ENCODE results near the gene CYP8B1. TPM values are rescaled to one million over a fixed set of nuclear protein-coding genes. Genes with fewer than 3 reads are reported as not detected.

CYP8B1 gene
- total RNA-seq, 1 experiment from 2014 or later, result 0.12 TPM

DNA sequence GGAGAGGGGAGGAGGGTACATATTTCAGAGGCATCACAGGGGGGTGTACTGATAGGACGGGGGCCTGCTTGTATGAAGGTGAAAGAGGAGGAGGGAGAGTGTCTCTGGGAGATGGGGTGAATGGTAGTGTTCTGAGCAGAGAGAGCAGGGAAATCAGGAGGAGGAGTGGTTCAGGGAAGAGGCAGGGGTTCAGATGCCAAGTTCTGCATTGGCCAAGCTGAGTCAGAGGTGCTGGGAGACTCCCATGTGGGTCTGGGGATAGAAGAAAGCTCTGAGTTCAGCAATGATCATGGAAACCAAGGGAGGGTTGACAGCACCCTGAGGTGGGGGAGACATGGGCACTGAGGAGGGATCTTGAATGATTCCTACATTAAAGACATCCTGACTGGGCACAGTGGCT is 3.0 kb downstream of the CYP8B1 start:
- Histone ChIP-seq H3K27ac (ENCODE audit: low read depth, low read length) (no peak overlapping the region), H3K9me2 (ENCODE audit: insufficient read depth) (no peaks in the 10 kb centered on the region), H2AFZ (ENCODE audit: low read depth, low read length, poor library complexity, severe bottlenecking) (no peak overlapping the region), H3K9ac (ENCODE audit: low read length) (no peak overlapping the region), H3K36me3 (ENCODE audit: control insufficient read depth in 1 of 2, insufficient read depth in 2 of 2, low read length in 2 of 2) (no peaks in the 10 kb centered on the region), H3K9me3 (ENCODE audit: control insufficient read depth in 1 of 2, insufficient read depth in 1 of 2, low read depth in 1 of 2, low read length in 2 of 2) (no peaks in the 10 kb centered on the region), H3K79me2 (ENCODE audit: insufficient read depth, low read length) (no peaks in the 10 kb centered on the region), H3K27me3 (ENCODE audit: insufficient read depth, low read length) (no peaks in the 10 kb centered on the region), H3K4me3 (replicated peaks in 1 of 2; ENCODE audit: low read depth in 1 of 2, low read length in 2 of 2) (no peak overlapping the region), H3K4me2 (ENCODE audit: low read length) (no peak overlapping the region), H4K20me1 (ENCODE audit: insufficient read depth) (no peaks in the 10 kb centered on the region), H3K4me1 (ENCODE audit: control insufficient read depth in 1 of 2, insufficient read depth in 2 of 2, low read length in 2 of 2) (no peaks in the 10 kb centered on the region)
- POLR2A ChIA-PET, result no interaction called here
- ATAC-seq (no peak), DNase-seq (ENCODE audit: low read depth, low spot score) (no peak)
- BruUV-seq (replicated peaks), result no TSS peak
- TF ChIP-seq TCF7L2 (IDR thresholded peaks at IDR 0.05; ENCODE audit: borderline replicate concordance, extremely low read depth, insufficient read depth, insufficient read length) (no peak), MAX (IDR thresholded peaks at IDR 0.05) (no peak), SIN3A (IDR thresholded peaks at IDR 0.05; ENCODE audit: low read depth) (no peak), POLR2A (IDR thresholded peaks at IDR 0.05; ENCODE audit: borderline replicate concordance, extremely low read depth, insufficient read depth, insufficient read length) (no peak), EZH2phosphoT487 (IDR thresholded peaks at IDR 0.05; ENCODE audit: borderline replicate concordance) (no peak), CEBPB (IDR thresholded peaks at IDR 0.05; ENCODE audit: low read depth) (no peak), ZFX (IDR thresholded peaks at IDR 0.05) (no peak), FOSL1 (IDR thresholded peaks at IDR 0.05; ENCODE audit: low read depth) (no peak)
- TF ChIP-seq, protein P1, sequence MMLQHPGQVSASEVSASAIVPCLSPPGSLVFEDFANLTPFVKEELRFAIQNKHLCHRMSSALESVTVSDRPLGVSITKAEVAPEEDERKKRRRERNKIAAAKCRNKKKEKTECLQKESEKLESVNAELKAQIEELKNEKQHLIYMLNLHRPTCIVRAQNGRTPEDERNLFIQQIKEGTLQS (IDR thresholded peaks at IDR 0.05), result no peak
- intact Hi-C loops (cut with micrococcal nuclease), result no loop called here
- RAD21 ChIA-PET (ENCODE audit: low non-redundant PET in 1 of 2, low total read pairs in 2 of 2, uncharacterized antibody in 2 of 2, unreplicated experiment in 2 of 2), result no interaction called here
- CTCF ChIA-PET, result no interaction called here

DNA sequence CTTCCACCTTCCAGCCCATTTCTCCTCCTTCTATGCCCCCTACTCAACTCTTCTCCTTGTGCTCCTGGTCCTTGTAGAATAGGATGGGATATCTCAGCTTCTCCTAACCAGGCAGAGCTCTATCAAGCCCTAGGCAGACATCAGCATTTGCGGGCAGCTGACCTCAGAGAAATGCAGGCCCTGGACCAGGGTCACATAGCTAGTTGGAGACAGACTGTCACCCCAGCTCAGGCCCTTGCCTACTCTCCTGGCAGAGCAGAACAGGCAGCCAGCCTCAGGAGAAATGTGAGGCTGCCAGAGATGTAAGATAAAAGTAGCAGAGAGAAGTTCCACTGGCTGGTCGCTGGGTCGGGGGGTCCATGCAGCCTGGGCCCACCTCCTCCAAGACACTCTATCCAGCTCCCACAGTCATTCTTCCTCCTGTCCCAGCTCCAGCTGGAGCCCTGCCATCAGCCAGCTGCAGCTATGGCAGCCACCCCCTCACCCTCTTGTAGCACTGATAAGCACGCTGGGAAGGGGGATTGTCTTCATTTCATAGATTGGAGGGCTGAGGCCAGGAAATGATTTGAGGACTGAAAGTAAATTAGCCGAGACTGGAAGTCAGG is 4.0 kb downstream of the CYP8B1 start:
- H3K4me1 ChIP-seq (ENCODE audit: control insufficient read depth in 1 of 2, insufficient read depth in 2 of 2, low read length in 2 of 2), result no peaks in the 10 kb centered on the region
- BruUV-seq (replicated peaks), result no TSS peak
- H3K27me3 ChIP-seq (ENCODE audit: insufficient read depth, low read length), result no peaks in the 10 kb centered on the region
- TF ChIP-seq CTCF (IDR thresholded peaks at IDR 0.05 in 2 of 3, conservative IDR thresholded peaks at IDR 0.05 in 1 of 3; ENCODE audit: borderline replicate concordance in 1 of 3, insufficient read depth in 1 of 3, low read depth in 2 of 3, low read length in 2 of 3) (no peak), FOSL1 (IDR thresholded peaks at IDR 0.05; ENCODE audit: low read depth) (no peak), MAX (IDR thresholded peaks at IDR 0.05) (no peak), EZH2 (IDR thresholded peaks at IDR 0.05) (no peak), POLR2AphosphoS5 (IDR thresholded peaks at IDR 0.05; ENCODE audit: low read depth, low read length) (no peak), SRF (IDR thresholded peaks at IDR 0.05; ENCODE audit: low read depth) (no peak), CEBPB (IDR thresholded peaks at IDR 0.05; ENCODE audit: low read depth) (no peak), SP1 (IDR thresholded peaks at IDR 0.05; ENCODE audit: low read depth) (no peak), ZFX (IDR thresholded peaks at IDR 0.05) (no peak), CBX3 (IDR thresholded peaks at IDR 0.05; ENCODE audit: low read depth) (no peak), EZH2phosphoT487 (IDR thresholded peaks at IDR 0.05; ENCODE audit: borderline replicate concordance) (no peak), POLR2A (IDR thresholded peaks at IDR 0.05; ENCODE audit: borderline replicate concordance, extremely low read depth, insufficient read depth, insufficient read length) (no peak)
- TF ChIP-seq, protein P2, sequence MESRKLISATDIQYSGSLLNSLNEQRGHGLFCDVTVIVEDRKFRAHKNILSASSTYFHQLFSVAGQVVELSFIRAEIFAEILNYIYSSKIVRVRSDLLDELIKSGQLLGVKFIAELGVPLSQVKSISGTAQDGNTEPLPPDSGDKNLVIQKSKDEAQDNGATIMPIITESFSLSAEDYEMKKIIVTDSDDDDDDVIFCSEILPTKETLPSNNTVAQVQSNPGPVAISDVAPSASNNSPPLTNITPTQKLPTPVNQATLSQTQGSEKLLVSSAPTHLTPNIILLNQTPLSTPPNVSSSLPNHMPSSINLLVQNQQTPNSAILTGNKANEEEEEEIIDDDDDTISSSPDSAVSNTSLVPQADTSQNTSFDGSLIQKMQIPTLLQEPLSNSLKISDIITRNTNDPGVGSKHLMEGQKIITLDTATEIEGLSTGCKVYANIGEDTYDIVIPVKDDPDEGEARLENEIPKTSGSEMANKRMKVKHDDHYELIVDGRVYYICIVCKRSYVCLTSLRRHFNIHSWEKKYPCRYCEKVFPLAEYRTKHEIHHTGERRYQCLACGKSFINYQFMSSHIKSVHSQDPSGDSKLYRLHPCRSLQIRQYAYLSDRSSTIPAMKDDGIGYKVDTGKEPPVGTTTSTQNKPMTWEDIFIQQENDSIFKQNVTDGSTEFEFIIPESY (IDR thresholded peaks at IDR 0.05; ENCODE audit: extremely low read depth, insufficient replicate concordance, low read length), result no peak

More for the DNA sequence above, 4.0 kb downstream of the CYP8B1 start:
- no peaks in the 10 kb centered on the region for H3K79me2 ChIP-seq (ENCODE audit: insufficient read depth, low read length)
- H4K20me1 ChIP-seq (ENCODE audit: insufficient read depth), result no peaks in the 10 kb centered on the region
- no peak for DNase-seq (ENCODE audit: low read depth, low spot score)
- no peak overlapping the region for H3K9ac ChIP-seq (ENCODE audit: low read length)
- RAD21 ChIA-PET (ENCODE audit: low non-redundant PET in 1 of 2, low total read pairs in 2 of 2, uncharacterized antibody in 2 of 2, unreplicated experiment in 2 of 2), result interaction anchor here in 1 of 2 experiments (0.7 kb wide), 1 partner anchor 165 kb away, joined by 3 read pairs; no protein-coding TSS in a partner anchor
- no peaks in the 10 kb centered on the region for H3K9me2 ChIP-seq (ENCODE audit: insufficient read depth)
- no peak overlapping the region for H2AFZ ChIP-seq (ENCODE audit: low read depth, low read length, poor library complexity, severe bottlenecking)
- no peak overlapping the region for H3K27ac ChIP-seq (ENCODE audit: low read depth, low read length)
- no peak for ATAC-seq
- H3K36me3 ChIP-seq (ENCODE audit: control insufficient read depth in 1 of 2, insufficient read depth in 2 of 2, low read length in 2 of 2), result no peaks in the 10 kb centered on the region
- H3K4me3 ChIP-seq (replicated peaks in 1 of 2; ENCODE audit: low read depth in 1 of 2, low read length in 2 of 2), result no peak overlapping the region
- POLR2A ChIA-PET, result no interaction called here
- H3K9me3 ChIP-seq (ENCODE audit: control insufficient read depth in 1 of 2, insufficient read depth in 1 of 2, low read depth in 1 of 2, low read length in 2 of 2), result no peaks in the 10 kb centered on the region
- intact Hi-C loops (cut with micrococcal nuclease), result no loop called here
- CTCF ChIA-PET, result no interaction called here
- H3K4me2 ChIP-seq (ENCODE audit: low read length), result no peak overlapping the region

Data from HCT116 (cell line).